Neural cell (in vitro differentiated cells): Measurements from ENCODE around the gene HDAC4. TPM values are rescaled to one million over a fixed set of nuclear protein-coding genes. Genes with fewer than 3 reads are reported as not detected.

Source experiments
- H2AFZ ChIP-seq: fragments of 200-600, 300-800 bp; sonication (generic), shearing (Covaris generic); 2 replicates; pipeline ENCODE4 v1.6.0; 2014; ENCODE audit warnings: low read depth, mild to moderate bottlenecking, antibody characterized with exemption, low read length, moderate library complexity
- H3F3A ChIP-seq: fragments of 200-600 bp; shearing (Covaris generic); 2 replicates; pipeline ENCODE4 v1.6.1; 2016; ENCODE audit warnings: mild to moderate bottlenecking, moderate library complexity, mixed read lengths, antibody characterized with exemption, low read length; ENCODE audit not compliant: insufficient read depth, poor library complexity, severe bottlenecking
- H3K27ac ChIP-seq: fragments of 200-600, 300-800 bp; sonication (generic), shearing (Covaris generic); 2 replicates; pipeline ENCODE4 v1.5.1; 2014; ENCODE audit warnings: mild to moderate bottlenecking, low read length, moderate library complexity
- H3K27me3 ChIP-seq: fragments of 300-800, 200-600 bp; sonication (generic), shearing (Covaris generic); 2 replicates; pipeline ENCODE4 v1.6.0; 2014; ENCODE audit warnings: mild to moderate bottlenecking, low read depth, low read length, moderate library complexity; ENCODE audit not compliant: insufficient read depth
- H3K36me3 ChIP-seq: fragments of 300-800, 200-600 bp; sonication (generic), shearing (Covaris generic); 2 replicates; pipeline ENCODE4 v1.5.1; 2014; ENCODE audit warnings: mild to moderate bottlenecking, antibody characterized with exemption, low read length, moderate library complexity; ENCODE audit not compliant: insufficient read depth
- H3K4me2 ChIP-seq: fragments of 300-800, 200-600 bp; sonication (generic), shearing (Covaris generic); 2 replicates; pipeline ENCODE4 v1.6.0; 2014; ENCODE audit warnings: mild to moderate bottlenecking, low read length
- H3K4me3 ChIP-seq: fragments of 300-800, 200-600 bp; sonication (generic), shearing (Covaris generic); 2 replicates; pipeline ENCODE4 v1.5.1; 2014; ENCODE audit warnings: mild to moderate bottlenecking, low read length, moderate library complexity
- H3K79me2 ChIP-seq: fragments of 200-600 bp; shearing (Covaris generic); replicated peaks from 2 replicates; pipeline ENCODE4 v1.6.0; 2014; ENCODE audit warnings: mild to moderate bottlenecking, low read length, moderate library complexity; ENCODE audit not compliant: insufficient read depth
- H3K9ac ChIP-seq: fragments of 300-800, 200-600 bp; sonication (generic), shearing (Covaris generic); 2 replicates; pipeline ENCODE4 v1.6.1; 2016; ENCODE audit warnings: mild to moderate bottlenecking, low read length, mixed read lengths
- H3K9me2 ChIP-seq: fragments of 200-600 bp; shearing (Covaris generic); 2 replicates; pipeline ENCODE4 v1.6.1; 2016; ENCODE audit warnings: mild to moderate bottlenecking, low read length, mixed read lengths; ENCODE audit not compliant: insufficient read depth
- H3K9me3 ChIP-seq: fragments of 200-600, 300-800 bp; sonication (generic), shearing (Covaris generic); 2 replicates; pipeline ENCODE4 v1.6.1; 2016; ENCODE audit warnings: mild to moderate bottlenecking, mixed run types, low read length, moderate library complexity, mixed read lengths
- H4K20me1 ChIP-seq: fragments of 200-600 bp; shearing (Covaris generic); 2 replicates; pipeline ENCODE4 v1.6.1; 2016; ENCODE audit warnings: mild to moderate bottlenecking, mixed run types; ENCODE audit not compliant: insufficient read depth
- CTCF ChIP-seq: fragments of 450-650 bp; IDR thresholded peaks from 2 replicates; pipeline ENCODE4 v1.5.1; 2014; ENCODE audit warnings: antibody characterized with exemption, mild to moderate bottlenecking, moderate library complexity; ENCODE audit not compliant: poor library complexity, severe bottlenecking
- EP300 ChIP-seq: fragments of 450-650 bp; conservative IDR thresholded peaks from 2 replicates; pipeline ENCODE4 v1.6.1; 2014; ENCODE audit warnings: antibody characterized with exemption, mild to moderate bottlenecking, moderate library complexity; ENCODE audit not compliant: poor library complexity, severe bottlenecking
- EZH2 ChIP-seq: fragments of 200-600, 300-800 bp; shearing (Covaris generic), sonication (generic); IDR thresholded peaks from 2 replicates; pipeline ENCODE4 v1.6.1; 2014; ENCODE audit warnings: antibody characterized with exemption, low read length, borderline replicate concordance, mild to moderate bottlenecking; ENCODE audit not compliant: insufficient read depth, poor library complexity, severe bottlenecking
- MXI1 ChIP-seq: fragments of 450-650 bp; conservative IDR thresholded peaks from 2 replicates; pipeline ENCODE4 v1.6.1; 2014; ENCODE audit warnings: antibody characterized with exemption, mild to moderate bottlenecking; ENCODE audit not compliant: poor library complexity, severe bottlenecking
- POLR2AphosphoS5 ChIP-seq: IDR thresholded peaks from 2 replicates; pipeline ENCODE4 v1.6.1; 2012
- RAD21 ChIP-seq: fragments of 450-650 bp; conservative IDR thresholded peaks from 2 replicates; pipeline ENCODE4 v1.6.1; 2014; ENCODE audit warnings: antibody characterized with exemption, mild to moderate bottlenecking, moderate library complexity
- REST ChIP-seq: IDR thresholded peaks from 2 replicates; pipeline ENCODE4 v1.6.1; 2012; ENCODE audit warnings: borderline replicate concordance
- SMC3 ChIP-seq: fragments of 450-650 bp; conservative IDR thresholded peaks from 2 replicates; pipeline ENCODE4 v1.6.1; 2014; ENCODE audit warnings: antibody characterized with exemption, mild to moderate bottlenecking, moderate library complexity; ENCODE audit not compliant: poor library complexity
- TAF1 ChIP-seq: IDR thresholded peaks from 2 replicates; pipeline ENCODE4 v1.6.1; 2012; ENCODE audit warnings: low read depth
- polyA plus RNA-seq: library from polyadenylated mRNA; depleted of rRNA; stranded (reverse); fragments of >200 nt; gene quantifications from 2 replicates; pipeline ENCODE4 v1.2.3, GENCODE V29; 2014

The HDAC4 gene
- polyA plus RNA-seq, 1 donor from 2014 or later, result 3.4 TPM

GRCh38 chr2:239102266-239102665 is 298.6 kb downstream of the HDAC4 start:
- H3K9ac ChIP-seq, result no peak overlapping the region
- H2AFZ ChIP-seq, result no peak overlapping the region
- no peaks in the 10 kb centered on the region for H3K36me3 ChIP-seq
- H4K20me1 ChIP-seq, result no peaks in the 10 kb centered on the region
- no peaks in the 10 kb centered on the region for H3F3A ChIP-seq
- H3K27ac ChIP-seq, result no peak overlapping the region
- no peak overlapping the region for H3K4me2 ChIP-seq
- no peak overlapping the region for H3K4me3 ChIP-seq
- no peaks in the 10 kb centered on the region for H3K9me3 ChIP-seq
- H3K27me3 ChIP-seq, result no peaks in the 10 kb centered on the region
- H3K79me2 ChIP-seq, result no peaks in the 10 kb centered on the region
- no peaks in the 10 kb centered on the region for H3K9me2 ChIP-seq
- TF ChIP-seq CTCF (no peak), REST (no peak), MXI1 (no peak), EZH2 (no peak), POLR2AphosphoS5 (no peak)

- Histone ChIP-seq H3K79me2 (no peaks in the 10 kb centered on the region), H3K4me3 (no peak overlapping the region), H2AFZ (no peak overlapping the region), H3K27ac (no peak overlapping the region), H3K36me3 (no peaks in the 10 kb centered on the region), H3K27me3 (no peaks in the 10 kb centered on the region), H3K9ac (no peak overlapping the region), H4K20me1 (no peaks in the 10 kb centered on the region), H3K4me2 (no peak overlapping the region), H3K9me3 (no peaks in the 10 kb centered on the region), H3F3A (no peaks in the 10 kb centered on the region), H3K9me2 (no peaks in the 10 kb centered on the region)
- TF ChIP-seq TAF1 (no peak), EP300 (no peak), RAD21 (no peak), SMC3 (no peak), CTCF (no peak), MXI1 (no peak), REST (no peak), POLR2AphosphoS5 (no peak), EZH2 (no peak)
Measured at GRCh38 chr2:239101807-239102206, 299.0 kb downstream of the HDAC4 start.
